Hematopoietic multipotent progenitor cell (in vitro differentiated cells): ENCODE data around the gene CTDSP2. TPM values are rescaled to one million over a fixed set of nuclear protein-coding genes. Genes with fewer than 3 reads are reported as not detected.
A peak's percentile ranks its signal among the peaks of the same experiment; 100 is the strongest.

ENCODE experiments used
- DNase-seq, 3 donors: peaks; one replicate each; pipeline ENCODE4 v3.0.0-alpha.2; 2011 to 2015; ENCODE audit warnings: low read depth in 2 of 3, low spot score in 2 of 3
- total RNA-seq: library from RNA; depleted of rRNA; stranded (reverse); fragments of >200 nt; gene quantifications from one replicate; pipeline ENCODE4 v1.2.3, GENCODE V29; 2012

Gene CTDSP2
- total RNA-seq, 1 donor = 159 TPM

DNA sequence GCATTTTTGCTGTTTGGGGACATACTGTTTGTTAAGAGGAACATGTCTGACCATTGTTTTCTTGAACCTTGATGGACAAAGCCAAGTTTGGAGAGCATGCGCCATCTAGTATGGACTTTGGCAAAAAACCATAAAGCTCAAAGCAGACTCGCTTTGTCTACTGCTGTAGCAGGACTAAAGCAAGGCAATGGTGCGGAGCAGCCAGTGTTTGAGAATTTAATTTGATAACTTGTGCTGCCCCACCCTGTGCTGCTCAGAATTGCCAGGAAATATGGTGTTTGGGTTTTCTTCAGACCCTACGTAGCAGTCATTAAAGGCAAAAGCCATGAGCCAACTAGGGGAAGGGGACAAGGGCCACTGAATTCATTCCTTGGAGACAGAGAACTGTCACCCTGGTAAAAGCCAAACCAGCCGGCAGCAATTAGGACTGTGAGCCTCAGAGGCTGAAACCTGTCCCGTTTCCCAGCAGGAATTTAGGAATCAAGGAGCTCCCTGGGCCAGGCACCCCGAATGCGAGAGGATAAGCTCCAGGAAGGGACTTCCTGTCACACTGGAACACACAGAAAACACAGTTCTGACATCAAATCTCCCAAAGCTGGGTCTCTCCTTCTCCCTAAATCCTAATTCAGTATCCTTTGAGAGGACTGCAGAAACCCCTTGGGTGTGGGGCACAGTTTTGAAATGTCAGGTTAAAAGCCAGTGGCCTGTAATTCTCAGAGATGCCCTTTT lies 29.1 kb downstream of the CTDSP2 start:
- DNase-seq = no peak

DNA sequence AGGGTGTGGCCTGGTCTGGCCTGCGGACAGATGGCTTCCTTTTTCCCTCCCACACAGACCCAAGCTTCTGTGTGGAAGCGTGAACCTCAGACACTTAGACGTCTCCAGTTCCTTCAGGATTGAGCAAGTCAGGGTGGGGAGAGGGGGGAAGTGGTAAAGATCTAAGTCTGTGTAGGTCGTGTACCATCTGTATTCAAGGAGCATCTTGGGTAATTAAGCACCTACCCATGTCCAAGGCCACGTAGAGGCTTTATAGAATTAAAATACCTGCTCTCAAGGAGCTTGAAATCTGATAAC lies 29.7 kb downstream of the CTDSP2 start:
- DNase-seq = no peak

DNA sequence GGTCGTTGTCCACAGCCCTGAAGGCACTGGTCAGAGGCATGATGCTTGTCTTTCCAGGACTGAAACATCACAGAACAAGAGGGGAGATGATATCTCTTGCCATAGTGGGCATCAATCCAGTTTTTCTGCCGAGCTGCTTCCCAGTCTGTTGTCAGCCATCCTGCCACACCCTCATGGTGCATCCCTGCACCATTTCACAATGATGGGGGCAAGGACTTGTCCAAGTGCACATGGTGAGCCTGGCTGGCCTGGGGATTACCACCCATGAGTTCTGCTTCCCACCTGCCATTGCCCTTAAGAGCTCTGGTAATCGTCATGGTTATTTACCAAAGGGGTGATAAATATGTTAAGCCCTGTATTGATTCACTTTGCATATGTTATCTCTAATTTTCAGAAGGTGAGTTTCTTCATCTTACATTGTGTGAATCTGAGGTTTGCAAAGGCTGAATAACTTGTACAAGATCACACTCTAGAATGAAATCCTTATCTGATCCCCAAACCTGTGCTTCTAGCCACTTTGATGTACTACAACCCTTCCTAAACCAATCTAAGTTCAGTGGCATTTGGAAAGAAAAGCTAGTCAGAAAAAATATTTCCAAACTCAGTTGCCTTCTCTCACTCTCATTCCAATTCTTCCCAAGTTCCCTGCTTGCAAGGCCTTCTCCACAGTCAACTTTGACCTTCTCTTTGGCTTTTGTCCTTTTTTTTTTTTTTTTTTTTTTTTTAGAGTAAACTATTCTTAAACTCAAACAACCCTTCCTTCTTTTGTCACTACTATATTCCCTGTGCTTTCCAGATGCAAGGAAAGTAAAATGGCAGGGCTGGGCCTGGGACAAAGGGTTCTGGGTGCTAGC lies 30.3 kb downstream of the CTDSP2 start:
- no peak for DNase-seq

DNA sequence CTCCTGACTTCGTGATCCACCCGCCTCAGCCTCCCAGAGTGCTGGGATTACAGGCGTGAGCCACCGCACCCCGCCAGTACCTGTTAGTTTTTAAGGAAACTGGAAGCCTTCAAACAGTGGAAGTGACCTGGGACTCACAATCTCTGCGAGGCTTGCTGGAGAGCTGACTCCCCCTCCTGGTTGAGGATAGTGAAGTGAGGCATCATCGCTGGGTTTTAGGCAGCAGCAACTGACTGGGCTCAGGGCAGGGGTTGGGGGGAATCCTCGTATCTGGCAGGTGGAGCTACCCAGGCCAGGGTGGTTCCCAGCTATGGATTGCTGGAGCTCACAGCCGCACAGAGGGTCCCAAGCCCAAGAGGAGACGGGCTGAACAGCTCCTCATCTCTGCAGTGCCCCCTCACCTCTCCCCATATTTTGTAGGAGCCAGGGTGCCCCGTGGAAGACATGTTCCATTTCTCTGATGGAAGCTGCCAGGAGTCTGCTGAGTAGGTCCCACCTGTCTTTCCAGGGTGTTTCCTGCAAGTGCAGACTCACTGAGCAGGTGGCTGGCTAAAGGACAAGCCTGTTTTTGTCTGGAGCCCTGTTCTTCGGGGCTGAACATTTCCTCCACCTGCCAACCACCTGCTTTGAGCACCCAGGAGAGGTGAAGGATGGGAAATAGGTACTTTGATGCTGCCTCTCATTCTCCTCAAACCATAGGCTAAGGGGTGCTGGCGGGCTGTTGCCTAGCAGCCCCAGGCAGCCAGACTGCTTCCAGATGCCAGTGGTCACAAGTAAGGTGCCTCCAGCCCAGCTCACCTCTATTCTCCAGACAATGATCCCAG lies 31.1 kb downstream of the CTDSP2 start:
- DNase-seq = no peak

DNA sequence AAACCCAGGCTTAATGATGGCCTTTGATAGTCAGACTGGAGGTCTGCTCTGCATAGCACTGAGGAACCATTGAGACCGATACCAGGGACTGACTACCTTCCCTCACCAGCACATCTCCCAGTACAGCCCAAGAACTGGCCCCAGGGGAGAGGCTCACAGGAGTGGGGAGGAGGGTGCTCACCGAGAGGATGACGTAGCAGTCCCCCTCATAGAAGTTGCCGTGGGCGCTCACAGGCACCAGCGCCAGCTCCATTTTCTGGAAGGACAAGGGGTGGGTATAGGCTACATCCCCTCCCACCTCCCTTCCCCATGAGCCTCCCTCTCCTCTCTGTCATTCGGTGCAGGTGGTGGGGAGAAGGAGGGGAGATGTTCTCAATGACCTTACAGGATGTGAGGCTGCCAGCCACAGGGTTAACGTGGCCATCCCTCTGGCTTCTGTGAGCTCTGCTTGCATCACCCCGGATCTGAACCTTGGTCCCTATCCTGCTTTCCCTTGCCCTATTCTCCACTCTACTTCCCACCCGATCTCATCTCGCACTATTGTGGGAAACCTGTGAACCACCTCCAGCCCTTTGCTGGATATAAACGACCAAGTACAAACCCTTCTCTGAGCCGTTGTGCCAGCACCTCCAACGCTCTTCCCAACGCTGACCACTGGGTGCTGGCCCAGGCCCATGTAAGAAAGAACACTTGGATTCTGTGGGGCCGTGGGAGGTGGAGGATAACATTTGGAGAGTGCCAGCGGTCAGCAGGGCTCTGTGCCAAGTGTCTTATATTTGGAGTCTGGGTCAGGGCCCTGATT lies 32.4 kb downstream of the CTDSP2 start:
- DNase-seq = no peak

DNA sequence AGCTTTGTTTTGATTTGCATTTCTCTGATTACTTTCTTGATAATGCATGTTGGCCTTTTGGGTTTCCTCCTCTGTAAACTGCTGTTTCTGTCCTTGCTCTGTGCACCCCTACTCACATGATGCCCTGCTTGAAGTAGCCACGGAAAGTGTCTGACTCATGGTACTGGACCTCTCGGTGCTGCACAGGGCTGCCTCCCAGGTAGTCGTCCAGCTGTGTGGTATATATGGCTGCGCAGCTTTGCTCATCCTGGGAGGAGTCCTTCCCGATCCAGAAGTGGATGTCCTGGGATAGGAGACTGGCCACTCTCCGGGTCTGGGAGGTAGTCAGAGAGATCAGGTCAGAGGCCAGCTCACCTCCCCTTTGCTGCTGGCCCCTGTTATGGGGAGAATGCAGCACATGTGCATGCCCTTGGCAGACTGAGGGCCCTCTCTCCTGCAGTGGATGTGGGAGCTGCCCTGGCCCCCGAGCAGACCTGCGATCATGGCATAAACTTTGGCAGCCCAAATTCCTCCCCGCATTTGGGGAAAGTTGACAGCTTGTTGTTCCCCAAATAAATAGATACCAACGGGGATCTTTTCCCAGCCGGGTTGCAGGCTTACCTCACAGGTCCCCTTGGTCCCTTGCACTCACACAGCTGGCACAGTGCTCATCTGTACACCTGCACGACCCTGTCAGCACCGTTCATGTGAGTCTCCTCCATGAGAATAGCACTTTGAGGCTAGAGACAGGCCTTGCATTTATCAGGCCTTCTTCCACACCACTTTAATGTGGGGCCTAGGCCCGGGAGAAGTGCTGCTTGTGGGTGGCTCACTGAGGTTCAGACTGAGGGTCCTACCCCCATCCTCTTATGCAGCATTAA lies 33.2 kb downstream of the CTDSP2 start:
- no peak for DNase-seq

DNA sequence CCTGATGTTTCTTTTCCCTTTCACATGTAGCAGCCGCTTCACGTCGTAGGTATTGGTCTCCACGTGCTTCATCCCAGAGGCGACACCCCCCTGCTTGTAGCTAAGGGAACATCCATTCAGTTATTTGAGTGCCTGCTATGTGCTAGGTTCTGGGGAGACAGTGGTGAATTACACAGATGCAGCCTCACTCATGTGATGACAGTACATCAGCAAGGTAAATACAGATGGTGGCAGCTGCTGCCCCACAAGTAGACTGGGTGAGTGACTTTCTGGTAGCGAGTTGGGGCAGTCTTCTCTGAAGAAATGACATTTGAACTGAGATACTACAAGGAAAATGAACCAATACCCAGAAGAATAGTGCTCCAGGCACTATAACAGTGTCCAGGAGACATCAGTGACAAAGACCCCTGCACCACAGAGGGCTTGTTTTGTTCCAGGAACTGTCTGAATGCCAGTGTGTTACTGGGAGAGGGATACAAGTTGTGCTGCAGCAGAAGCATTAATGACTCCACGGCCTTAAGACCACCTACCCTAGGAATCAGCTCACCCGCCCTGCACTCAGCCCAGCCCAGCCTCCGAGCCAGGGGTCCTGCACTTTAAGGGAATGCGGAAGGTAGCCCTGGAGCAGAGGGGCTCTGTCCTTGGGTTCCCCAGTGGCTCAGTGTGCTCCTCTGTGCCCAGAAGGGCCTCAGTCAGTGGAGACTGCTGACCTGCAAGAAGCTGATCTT lies 35.3 kb downstream of the CTDSP2 start:
- DNase-seq = no peak

DNA sequence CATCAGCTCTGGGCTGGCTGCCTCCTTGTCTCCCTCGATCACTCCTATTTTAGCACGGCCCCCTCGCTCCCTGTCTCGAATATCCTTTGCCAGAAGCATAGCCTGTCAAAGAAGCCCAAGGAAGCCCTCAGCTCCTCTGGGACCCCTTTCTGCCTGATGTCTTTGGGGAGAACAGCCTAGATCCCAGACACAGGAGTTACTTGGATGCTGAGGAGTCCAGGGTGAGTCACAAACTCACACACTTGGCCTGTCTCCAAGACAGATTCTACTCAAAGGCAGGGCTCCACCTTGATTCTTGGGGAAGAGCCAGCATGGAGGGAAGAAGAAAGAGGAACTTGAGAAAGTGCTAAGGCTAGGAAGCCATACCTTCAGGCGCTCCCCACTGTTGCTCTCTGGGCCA lies 36.1 kb downstream of the CTDSP2 start:
- peak in 1 of 3 donors; percentile 39 for DNase-seq

DNA sequence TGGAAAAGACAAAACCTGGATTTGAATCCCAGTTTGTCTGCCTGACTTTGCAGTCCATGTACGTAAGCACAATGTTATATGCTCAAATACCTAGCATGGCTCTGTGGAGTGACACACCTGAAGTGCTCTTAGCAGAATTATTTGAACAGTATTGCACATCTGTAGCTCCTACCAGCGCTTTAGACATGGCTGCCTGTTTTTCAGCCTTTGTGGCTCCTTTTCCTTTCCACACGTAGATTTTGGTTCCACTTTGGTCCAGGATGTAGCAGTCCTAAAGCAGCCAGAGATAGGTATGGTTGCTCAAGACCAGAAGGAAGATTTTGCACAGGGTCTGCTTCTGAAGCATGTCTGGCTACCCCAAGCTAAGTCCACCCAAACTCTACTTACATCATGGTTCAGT lies 37.1 kb downstream of the CTDSP2 start:
- no peak for DNase-seq

DNA sequence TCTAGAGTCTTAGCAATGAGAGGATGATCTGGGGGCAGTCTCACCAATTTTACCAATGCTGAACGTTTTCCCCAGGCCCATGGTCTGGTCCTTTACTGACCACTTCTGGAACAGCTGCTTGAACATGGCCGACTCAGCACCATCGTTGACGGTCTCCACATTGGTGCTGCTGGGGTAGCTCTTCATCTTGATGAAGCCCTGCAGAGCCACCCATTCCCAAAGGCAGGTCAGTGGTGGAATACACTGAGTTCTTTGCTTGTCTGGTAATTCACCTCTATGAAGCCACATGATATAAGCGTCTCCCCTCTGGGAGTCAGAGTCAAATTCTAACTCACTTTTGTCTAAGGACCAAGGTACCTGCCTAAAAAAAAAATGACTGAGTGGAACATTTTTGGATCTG lies 38.2 kb downstream of the CTDSP2 start:
- no peak for DNase-seq

DNA sequence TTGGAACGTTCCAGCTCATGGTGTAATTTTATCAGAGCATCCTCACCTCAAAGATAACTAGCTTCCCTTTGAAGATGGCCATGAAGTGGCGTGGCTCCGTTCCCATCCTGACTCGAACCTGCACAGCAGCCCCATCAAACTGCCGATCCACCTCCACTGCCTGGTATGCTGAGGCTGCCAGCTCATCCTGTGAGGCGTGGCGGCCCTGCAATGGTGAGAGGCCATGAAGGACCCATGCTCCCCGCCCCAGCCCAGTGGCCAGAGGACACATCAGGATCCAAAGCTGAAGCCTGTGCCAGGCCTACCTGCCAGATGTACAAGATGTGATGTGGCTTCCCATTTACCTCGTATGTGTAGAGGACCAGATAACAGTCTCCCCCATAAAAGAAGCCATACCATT lies 39.2 kb downstream of the CTDSP2 start:
- no peak for DNase-seq

DNA sequence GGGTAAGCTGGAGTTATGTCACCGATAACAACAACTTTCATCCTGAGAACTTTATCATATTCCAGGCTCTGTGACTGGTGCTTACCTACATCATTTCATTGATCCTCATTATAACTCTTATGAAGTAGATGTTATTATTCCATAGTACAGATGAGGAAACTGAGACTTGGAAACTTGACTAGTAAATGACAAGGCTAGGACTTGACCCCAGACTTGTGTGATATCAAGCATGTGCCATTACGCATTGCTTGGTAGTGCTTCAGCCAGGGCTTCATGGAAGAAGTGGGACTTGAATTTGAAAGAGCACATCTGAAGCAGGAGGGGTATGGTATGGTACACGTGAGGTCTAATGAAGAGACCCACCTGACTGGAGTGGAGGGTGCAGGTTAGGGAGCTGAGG lies 39.9 kb downstream of the CTDSP2 start:
- DNase-seq = no peak

DNA sequence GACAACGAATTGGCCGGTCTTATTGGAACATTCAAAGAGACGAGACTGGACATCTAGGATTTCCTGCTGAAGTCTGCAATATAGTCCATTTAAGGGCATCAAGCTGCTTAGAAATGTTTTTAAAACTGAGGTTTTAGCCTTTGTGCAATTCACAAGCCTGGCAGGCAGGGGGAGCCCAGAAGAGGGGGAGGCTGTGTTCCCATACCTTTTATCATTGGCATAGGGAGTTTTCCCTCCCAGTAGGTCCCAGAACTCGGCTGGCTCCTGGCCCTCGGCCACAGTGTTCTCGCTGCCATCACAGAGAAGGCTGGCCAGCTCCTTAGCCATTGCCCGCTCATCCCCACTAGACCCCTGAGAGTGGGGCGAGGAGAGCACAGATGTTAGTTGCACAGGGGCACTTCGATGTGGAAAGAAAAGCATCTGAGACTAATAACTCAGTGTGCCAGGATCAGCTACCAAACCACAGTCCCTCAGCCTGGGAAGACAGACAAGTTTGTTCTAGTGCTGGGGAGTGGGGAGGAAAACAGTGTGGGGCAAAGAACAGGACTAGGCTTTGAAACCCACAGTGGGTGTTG lies 43.1 kb downstream of the CTDSP2 start:
- DNase-seq = peak in 1 of 3 donors; percentile 38

DNA sequence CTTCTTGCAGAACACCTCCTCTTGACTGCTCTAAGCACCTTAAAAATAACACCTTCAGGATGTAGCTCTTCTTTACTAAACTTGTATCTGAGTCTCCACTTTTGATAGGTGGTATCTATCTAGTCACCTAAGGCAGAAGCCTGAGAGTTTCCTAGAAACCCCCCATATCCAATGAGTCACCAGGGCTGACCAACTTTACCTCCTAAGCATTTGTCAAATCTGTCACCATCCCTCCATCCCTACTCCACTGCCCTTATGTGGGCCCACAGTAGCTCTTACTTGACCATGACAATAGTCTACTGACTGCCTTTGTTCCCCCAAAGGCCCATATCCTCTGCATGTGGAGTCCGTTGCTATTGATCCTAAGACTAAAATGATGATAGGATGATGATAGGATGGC lies 43.9 kb downstream of the CTDSP2 start:
- no peak for DNase-seq

DNA sequence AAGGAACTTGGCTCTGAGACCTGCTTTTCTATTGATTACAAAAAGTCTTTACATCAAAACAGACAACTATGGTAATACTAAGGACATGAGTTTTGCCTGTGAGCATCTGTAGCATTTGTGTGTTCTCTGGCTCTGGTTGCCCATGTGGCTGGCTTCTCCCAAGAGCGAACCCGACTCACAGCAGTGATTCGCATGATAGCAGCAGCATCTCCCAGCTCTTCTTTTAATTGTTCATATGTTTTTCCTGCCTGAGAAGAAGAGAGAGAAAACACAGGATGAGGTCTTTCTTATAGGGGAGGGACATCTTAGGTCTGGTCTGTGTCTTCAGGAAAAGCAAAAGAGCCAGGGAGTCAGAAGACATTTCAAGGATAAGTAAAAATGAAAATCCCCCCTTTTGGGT lies 45.6 kb downstream of the CTDSP2 start:
- no peak for DNase-seq

DNA sequence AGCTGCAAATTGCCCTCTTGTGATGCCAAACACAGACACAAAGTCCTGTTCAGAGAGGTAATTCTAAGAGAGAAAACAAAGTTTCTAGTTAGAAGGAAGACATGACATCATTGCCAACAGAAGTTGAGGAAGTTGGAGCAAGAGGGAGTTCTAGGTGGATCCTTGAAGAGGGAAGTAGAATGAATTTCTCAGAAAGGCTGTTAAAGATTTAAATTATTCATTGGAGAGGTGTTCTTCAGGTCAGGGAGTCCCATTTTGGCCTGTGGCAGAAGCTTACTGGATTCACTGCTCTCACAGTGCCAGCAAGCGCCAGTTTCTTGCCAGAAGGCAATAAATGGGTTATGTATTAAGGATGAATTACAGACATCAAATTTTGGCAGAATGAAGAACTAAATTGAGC lies 48.6 kb downstream of the CTDSP2 start:
- no peak for DNase-seq

DNA sequence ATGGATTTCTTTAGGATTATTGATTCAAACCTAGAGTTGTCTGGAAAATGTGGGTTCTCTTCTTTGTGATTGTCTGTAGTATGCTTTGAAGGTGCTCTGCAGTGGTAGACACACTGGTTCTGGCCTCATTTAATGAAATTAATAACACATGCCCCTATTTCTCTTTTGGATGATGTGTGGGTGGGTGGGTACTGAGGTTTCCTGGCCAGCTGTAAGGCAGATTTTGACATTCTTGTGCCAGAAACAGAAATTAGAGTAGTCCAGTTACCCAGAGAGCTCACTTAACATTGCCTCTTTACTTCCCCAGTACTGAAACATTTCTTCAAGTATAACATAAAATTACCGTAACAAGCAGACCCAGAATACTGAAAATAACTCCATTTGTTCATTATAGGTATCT lies 49.5 kb downstream of the CTDSP2 start:
- DNase-seq = no peak

DNA sequence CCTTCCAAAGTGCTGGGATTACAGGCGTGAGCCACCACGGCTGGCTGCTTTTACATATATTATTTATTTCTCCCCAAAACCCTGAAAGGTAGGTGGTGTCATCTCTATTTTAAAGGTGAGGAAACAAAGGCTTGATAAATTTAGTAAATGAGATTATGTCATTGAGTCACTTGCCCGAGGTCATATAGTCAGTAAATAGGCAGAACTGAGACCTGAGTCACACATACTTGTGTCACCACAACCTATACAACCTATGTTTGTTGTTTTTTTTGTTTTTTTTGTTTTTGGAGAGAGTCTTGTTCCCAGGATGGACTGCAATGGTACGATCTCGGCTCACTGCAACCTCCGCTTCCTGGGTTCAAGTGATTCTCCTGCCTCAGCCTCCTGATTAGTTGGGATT lies 51.2 kb downstream of the CTDSP2 start:
- no peak for DNase-seq

DNA sequence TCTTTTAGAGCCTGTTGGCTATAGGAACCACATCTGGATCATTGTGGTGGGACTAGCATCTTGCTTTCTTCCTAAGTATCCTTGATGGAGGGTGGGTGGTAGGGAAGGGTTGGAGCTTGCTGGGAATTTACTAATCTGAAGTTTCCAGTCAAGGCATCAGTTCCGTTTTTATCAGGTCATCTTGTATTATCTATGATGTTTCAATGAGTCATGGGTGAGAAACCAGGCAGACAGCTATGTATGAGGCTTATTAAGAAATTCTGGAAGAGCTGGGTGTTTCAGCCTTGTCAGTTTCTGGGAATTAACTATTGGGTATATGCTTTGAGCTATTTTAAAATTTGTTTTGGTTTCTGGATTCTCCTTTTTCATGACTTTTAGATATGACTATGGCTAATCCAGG lies 52.6 kb downstream of the CTDSP2 start:
- DNase-seq = no peak
